HG03108 (cell line): Measurements from ENCODE around the gene ERGIC3.
"Not testable (repeated sequence)": the region's sequence is repeated elsewhere in the genome, so short reads cannot be mapped to it uniquely, and the experiment has no call there.

ENCODE experiments used
- ATAC-seq: cut with Tn5 transposase; IDR thresholded peaks from one replicate; pipeline ENCODE4 v1.9.1; 2021; ENCODE audit warnings: moderate library complexity; ENCODE audit not compliant: unreplicated experiment

Gene ERGIC3

DNA sequence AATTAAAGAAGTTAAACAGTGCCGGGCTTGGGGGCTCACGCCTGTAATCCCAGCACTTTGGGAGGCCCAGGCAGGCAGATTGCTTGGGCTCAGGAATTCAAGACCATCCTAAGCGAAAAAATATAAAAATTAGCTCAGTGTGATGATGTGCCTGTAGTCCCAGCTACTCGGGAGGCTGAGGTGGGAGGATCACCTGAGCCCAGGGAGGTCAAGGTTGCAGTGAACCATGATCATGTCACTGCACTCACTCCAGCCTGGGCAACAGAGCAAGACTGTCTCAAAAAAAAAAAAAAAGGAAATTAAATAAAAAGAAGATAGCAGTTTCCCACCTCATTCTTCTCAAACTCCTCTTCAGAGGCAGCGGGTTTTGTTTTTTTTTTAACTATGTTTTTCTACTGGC is 24.1 kb upstream of the ERGIC3 start:
- ATAC-seq, result not testable (repeated sequence)

GRCh38 chr20:35518955-35519354 is 22.9 kb upstream of the ERGIC3 start:
- no peak for ATAC-seq

GRCh38 chr20:35523298-35523888 is 18.5 kb upstream of the ERGIC3 start:
- no peak for ATAC-seq

GRCh38 chr20:35525639-35526038 is 16.2 kb upstream of the ERGIC3 start:
- ATAC-seq, result no peak

DNA sequence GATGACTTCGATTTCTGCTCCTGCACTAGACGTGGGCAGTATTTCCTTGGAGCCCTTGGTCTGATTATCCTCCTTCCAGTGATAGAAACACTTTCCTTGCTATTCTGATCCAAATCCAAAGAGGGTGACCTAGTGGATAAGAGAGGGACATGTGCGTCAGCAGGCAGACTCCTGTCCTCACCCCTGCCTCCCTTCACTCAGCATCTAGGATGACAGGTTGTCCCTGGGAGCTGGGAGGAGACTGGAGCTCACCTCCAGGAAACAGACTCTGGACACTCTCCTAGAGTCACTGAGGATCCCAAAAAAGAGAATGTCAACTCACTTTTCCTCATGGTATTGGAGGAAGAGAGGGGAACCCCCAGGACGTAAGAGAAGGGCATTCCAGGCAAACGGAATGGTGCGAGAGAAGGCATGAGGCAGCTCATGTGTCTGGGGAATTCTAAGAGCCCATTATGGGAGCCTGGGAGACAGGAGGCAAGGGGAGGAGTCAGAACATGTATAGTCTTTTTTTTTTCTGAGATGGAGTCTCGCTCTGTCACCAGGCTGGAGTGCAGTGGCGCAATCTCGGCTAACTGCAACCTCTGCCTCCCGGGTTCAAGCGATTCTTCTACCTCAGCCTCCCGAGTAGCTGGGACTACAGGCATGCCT is 14.6 kb upstream of the ERGIC3 start:
- ATAC-seq, result no peak

DNA sequence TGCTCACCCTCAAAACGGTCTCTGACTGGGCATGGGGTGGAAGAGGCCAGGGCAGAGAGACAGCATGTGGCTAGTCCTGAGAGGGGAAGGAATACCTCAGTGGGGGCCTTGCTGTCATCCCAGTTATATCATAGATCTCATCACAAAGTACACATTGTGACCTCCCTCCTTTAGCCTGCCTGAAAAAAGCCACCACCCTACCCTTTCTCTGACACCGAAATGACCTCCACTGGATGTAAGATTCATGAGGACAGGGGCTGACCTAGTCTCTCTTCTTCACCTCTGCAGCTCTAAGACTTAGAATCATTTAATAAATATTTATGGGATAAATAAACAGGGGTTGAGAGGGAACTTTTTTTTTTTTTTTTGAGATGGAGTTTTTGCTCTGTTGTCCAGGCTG is 12.3 kb upstream of the ERGIC3 start, which contains the start of gene C20orf173:
Gene C20orf173, minus strand, starts transcription at position 101 of the 400 bp plus-strand sequence. CDS start 279 bp downstream, outside the sequence.
- ATAC-seq, result no peak

GRCh38 chr20:35539756-35540212 is 2.1 kb upstream of the ERGIC3 start:
- ATAC-seq, result no peak

GRCh38 chr20:35541118-35541782 is 628 bp upstream of the ERGIC3 start:
- ATAC-seq, result no peak

DNA sequence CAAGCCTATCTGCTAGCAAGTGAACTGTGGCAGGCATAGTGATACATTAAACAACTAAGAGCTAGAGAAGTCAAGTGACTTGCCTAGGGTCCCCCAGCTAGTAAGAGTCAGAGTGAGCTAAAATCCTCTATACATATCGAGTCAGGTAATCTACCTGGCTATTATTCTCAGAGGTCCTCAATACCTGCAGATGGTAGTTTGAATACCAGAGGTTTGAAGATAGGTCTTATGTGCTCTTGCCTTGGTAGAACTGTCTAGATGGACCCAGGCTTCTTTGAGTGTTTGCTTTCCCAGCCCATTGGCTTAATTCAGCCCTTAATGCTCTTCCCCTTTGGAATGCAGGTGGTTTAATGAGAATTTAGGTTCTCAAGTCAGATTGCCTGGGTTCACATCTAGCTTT is 1.1 kb downstream of the ERGIC3 start:
- no peak for ATAC-seq

- no peak for ATAC-seq
These were observed 2.6 kb downstream of the ERGIC3 start for GRCh38 chr20:35544436-35544835.

GRCh38 chr20:35544941-35545340 is 3.1 kb downstream of the ERGIC3 start:
- ATAC-seq, result not testable (repeated sequence)

DNA sequence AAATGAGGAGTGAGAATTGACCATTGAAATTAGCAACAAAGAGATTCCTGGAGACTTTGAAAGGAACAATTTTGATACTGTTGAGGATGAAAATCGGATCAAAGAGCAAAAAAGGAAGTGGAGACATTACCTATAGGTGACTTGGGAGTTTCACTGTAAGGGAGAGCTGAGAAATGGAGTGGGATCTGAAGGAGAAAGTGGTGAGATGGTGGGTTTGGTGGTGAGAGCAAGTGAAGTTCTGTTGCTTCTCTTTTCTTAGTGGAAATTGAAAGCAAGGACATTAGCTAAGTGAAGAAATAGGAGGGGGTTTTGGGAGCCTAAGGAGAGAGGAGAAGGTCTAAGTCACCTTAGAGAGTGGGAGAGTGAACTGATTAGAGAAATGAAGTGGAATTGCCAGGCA is 4.2 kb downstream of the ERGIC3 start:
- no peak for ATAC-seq

DNA sequence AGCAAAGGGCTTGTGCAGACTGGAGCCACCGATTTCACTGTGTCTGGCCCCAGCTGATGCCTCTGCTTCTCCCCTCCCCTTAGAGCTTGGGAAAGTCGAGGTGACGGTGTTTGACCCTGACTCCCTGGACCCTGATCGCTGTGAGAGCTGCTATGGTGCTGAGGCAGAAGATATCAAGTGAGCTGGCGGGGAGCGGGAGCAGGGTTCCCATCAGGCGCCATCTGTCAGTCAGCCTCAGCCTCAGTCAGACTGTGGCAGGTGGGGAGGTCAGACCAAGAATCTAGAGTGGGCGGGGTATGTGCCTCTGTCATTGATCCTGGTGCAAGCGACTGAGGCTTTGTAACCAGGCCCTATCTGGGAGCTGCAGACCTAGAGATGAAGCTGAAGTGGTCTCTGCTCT is 5.5 kb downstream of the ERGIC3 start:
- ATAC-seq, result no peak

DNA sequence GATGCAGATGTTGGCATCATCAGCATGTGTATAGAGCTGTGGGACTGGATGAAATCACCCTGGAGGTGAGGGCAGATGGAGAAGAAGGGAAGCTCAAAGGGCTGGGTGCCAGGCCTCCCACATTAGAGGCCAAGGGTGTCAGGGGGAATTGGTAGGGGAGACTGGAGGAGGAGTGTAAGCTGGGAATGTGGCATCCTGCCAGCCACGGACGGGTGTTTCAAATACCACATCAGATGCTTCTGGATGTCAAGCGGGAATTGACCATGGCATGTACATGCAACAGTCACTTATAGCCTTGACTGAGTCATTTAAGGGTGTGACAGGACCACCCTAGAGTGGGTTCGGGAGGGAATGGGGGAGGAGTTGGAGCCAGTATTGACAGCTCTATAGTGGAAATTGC is 9.6 kb downstream of the ERGIC3 start:
- ATAC-seq, result no peak

- ATAC-seq, result no peak
These were observed 11.0 kb downstream of the ERGIC3 start for GRCh38 chr20:35552914-35553313.

DNA sequence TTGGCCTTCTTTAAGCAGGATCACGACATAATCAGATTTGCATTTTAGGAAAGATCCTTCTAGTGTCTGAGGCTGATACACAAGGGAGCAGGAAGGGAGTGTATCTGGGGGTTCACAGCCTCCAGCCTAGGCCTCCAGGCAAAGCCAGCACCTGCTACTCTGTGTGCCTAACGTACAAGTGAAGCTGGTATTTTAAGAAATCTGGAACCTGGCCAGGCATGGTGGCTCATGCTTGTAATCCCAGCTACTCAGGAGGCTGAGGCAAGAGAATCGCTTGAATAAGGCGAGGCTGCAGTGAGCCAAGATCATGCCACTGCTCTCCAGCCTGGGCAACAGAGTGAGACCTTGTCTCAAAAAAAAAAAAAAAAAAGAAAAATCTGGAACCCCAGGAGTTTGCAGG is 13.6 kb downstream of the ERGIC3 start:
- not testable (repeated sequence) for ATAC-seq

GRCh38 chr20:35555951-35556645 is 14.2 kb downstream of the ERGIC3 start:
- no peak for ATAC-seq

- ATAC-seq, result no peak
These were observed 15.0 kb downstream of the ERGIC3 start for GRCh38 chr20:35556871-35557270.

GRCh38 chr20:35558451-35558850 is 16.6 kb downstream of the ERGIC3 start:
- ATAC-seq, result no peak

GRCh38 chr20:35559042-35559693 is 17.3 kb downstream of the ERGIC3 start:
- ATAC-seq, result no peak

DNA sequence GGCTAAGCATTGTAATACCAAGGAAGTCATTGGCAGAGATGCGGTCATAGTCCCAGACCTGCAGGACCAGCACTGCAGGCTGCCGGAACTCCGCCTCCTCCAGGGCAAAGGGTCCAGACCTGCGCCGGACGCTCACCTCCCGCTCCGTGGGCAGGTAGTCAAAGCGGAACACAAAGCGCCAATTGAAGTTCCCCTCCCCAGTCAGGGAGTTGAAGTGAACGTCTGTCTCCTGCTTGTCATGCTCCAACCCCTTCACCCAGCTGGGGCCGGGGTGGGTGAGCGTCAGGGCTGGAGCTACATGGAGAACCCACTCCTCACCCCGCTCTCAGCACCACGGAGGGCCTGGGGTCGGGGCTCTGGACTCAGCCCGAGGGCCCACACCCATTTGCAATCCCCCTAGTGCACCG is 18.2 kb downstream of the ERGIC3 start:
- ATAC-seq, result no peak
